ENCODE results near the gene C20orf141. TPM values are rescaled to one million over a fixed set of nuclear protein-coding genes. Genes with fewer than 3 reads are reported as not detected.

The C20orf141 gene
- total RNA-seq, 1 experiment from 2014 or later, result not detected

GRCh38 chr20:2837221-2837960 lies 22.6 kb downstream of the C20orf141 start:
- no peak overlapping the region for H3K27ac ChIP-seq
- H3K27me3 ChIP-seq (replicated peaks), result no peaks in the 10 kb centered on the region
- peaks cover 5% of the 10 kb centered on the region for H3K9me3 ChIP-seq (replicated peaks)
- peak in 1 of 2 experiments; percentile 21 for DNase-seq (ENCODE audit: low read depth in 1 of 2, low spot score in 2 of 2)
- peaks cover 26% of the 10 kb centered on the region for H3K36me3 ChIP-seq
- no peak overlapping the region for H3K4me3 ChIP-seq
- H3K4me1 ChIP-seq (replicated peaks), result peaks cover 21% of the 10 kb centered on the region

GRCh38 chr20:2838170-2838797 lies 23.5 kb downstream of the C20orf141 start:
- H3K4me3 ChIP-seq, result no peak overlapping the region
- peaks cover 18% of the 10 kb centered on the region for H3K4me1 ChIP-seq (replicated peaks)
- DNase-seq (ENCODE audit: low read depth in 1 of 2, low spot score in 2 of 2), result no peak
- H3K9me3 ChIP-seq (replicated peaks), result peaks cover 5% of the 10 kb centered on the region; the same call in 1 of the 2 replicates
- H3K27ac ChIP-seq, result no peak overlapping the region
- H3K27me3 ChIP-seq (replicated peaks), result no peaks in the 10 kb centered on the region
- peaks cover 26% of the 10 kb centered on the region for H3K36me3 ChIP-seq

- Histone ChIP-seq H3K27ac (no peak overlapping the region), H3K36me3 (peaks cover 30% of the 10 kb centered on the region), H3K27me3 (replicated peaks) (no peaks in the 10 kb centered on the region), H3K4me1 (replicated peaks) (peaks cover 18% of the 10 kb centered on the region), H3K4me3 (no peak overlapping the region), H3K9me3 (replicated peaks) (peaks cover 5% of the 10 kb centered on the region; the same call in 1 of the 2 replicates)
- DNase-seq (ENCODE audit: low read depth in 1 of 2, low spot score in 2 of 2), result peak in 1 of 2 experiments; percentile 32
These were observed 24.3 kb downstream of the C20orf141 start for GRCh38 chr20:2838847-2839671.

- Histone ChIP-seq H3K36me3 (peaks cover 30% of the 10 kb centered on the region), H3K27ac (peak overlapping the region; percentile 91), H3K9me3 (replicated peaks) (peaks cover 5% of the 10 kb centered on the region; the same call in 1 of the 2 replicates), H3K4me1 (replicated peaks) (peaks cover 18% of the 10 kb centered on the region), H3K4me3 (peak overlapping the region; percentile 74), H3K27me3 (replicated peaks) (no peaks in the 10 kb centered on the region)
- DNase-seq (ENCODE audit: low read depth in 1 of 2, low spot score in 2 of 2), result no peak
These were observed 24.9 kb downstream of the C20orf141 start for GRCh38 chr20:2839732-2840137.

GRCh38 chr20:2840138-2840966 lies 25.6 kb downstream of the C20orf141 start, which contains the start of the genes PCED1A and VPS16:
PCED1A (minus strand) TSS chr20:2840655; CDS start chr20:2839912, 743 bp downstream.
VPS16 (plus strand) TSS chr20:2840745; CDS start chr20:2840775, 30 bp downstream.
- peaks cover 5% of the 10 kb centered on the region; the same call in 1 of the 2 replicates for H3K9me3 ChIP-seq (replicated peaks)
- peak; percentile 83 to 89 for DNase-seq (ENCODE audit: low read depth in 1 of 2, low spot score in 2 of 2)
- no peaks in the 10 kb centered on the region for H3K27me3 ChIP-seq (replicated peaks)
- H3K27ac ChIP-seq, result peak within 1 kb of the TSS; percentile 91
- H3K4me1 ChIP-seq (replicated peaks), result peaks cover 18% of the 10 kb centered on the region
- H3K4me3 ChIP-seq, result peak within 1 kb of the TSS; percentile 74
- peaks cover 30% of the 10 kb centered on the region for H3K36me3 ChIP-seq

- Histone ChIP-seq H3K4me1 (replicated peaks) (peaks cover 18% of the 10 kb centered on the region), H3K27ac (peak overlapping the region; percentile 55)
- peak; percentile 74 to 83 for DNase-seq (ENCODE audit: low read depth in 1 of 2, low spot score in 2 of 2)
These were observed 26.3 kb downstream of the C20orf141 start for GRCh38 chr20:2840967-2841531.

GRCh38 chr20:2845607-2846006 lies 30.8 kb downstream of the C20orf141 start:
- Histone ChIP-seq H3K4me1 (replicated peaks) (0 out of 2 replicates have a peak, but pooled peaks cover 7% of the 10 kb centered on the region), H3K27ac (no peak overlapping the region), H3K4me3 (no peak overlapping the region), H3K36me3 (peaks cover 3% of the 10 kb centered on the region), H3K27me3 (replicated peaks) (no peaks in the 10 kb centered on the region), H3K9me3 (replicated peaks) (no peaks in the 10 kb centered on the region)
- DNase-seq (ENCODE audit: low read depth in 1 of 2, low spot score in 2 of 2), result peak in 1 of 2 experiments; percentile 1

More at GRCh38 chr20:2840967-2841531, 26.3 kb downstream of the C20orf141 start:
- Histone ChIP-seq H3K9me3 (replicated peaks) (peaks cover 5% of the 10 kb centered on the region; the same call in 1 of the 2 replicates), H3K36me3 (peaks cover 30% of the 10 kb centered on the region), H3K27me3 (replicated peaks) (no peaks in the 10 kb centered on the region), H3K4me3 (peak overlapping the region; percentile 74)

- peaks cover 3% of the 10 kb centered on the region for H3K36me3 ChIP-seq
- no peak overlapping the region for H3K27ac ChIP-seq
- DNase-seq (ENCODE audit: low read depth in 1 of 2, low spot score in 2 of 2), result peak in 1 of 2 experiments; percentile 7
- no peak overlapping the region for H3K4me3 ChIP-seq
- no peaks in the 10 kb centered on the region for H3K9me3 ChIP-seq (replicated peaks)
- no peaks in the 10 kb centered on the region for H3K27me3 ChIP-seq (replicated peaks)
- 0 out of 2 replicates have a peak, but pooled peaks cover 2% of the 10 kb centered on the region for H3K4me1 ChIP-seq (replicated peaks)
These were observed 31.9 kb downstream of the C20orf141 start for GRCh38 chr20:2846698-2847097.

GRCh38 chr20:2847802-2848201 lies 33.0 kb downstream of the C20orf141 start:
- DNase-seq (ENCODE audit: low read depth in 1 of 2, low spot score in 2 of 2), result peak in 1 of 2 experiments; percentile 18
- H3K27me3 ChIP-seq (replicated peaks), result no peaks in the 10 kb centered on the region

GRCh38 chr20:2849529-2849928 lies 34.7 kb downstream of the C20orf141 start:
- Histone ChIP-seq H3K9me3 (replicated peaks) (no peaks in the 10 kb centered on the region), H3K36me3 (no peaks in the 10 kb centered on the region), H3K4me3 (no peak overlapping the region), H3K27ac (no peak overlapping the region), H3K4me1 (replicated peaks) (no peaks in the 10 kb centered on the region), H3K27me3 (replicated peaks) (no peaks in the 10 kb centered on the region)
- DNase-seq (ENCODE audit: low read depth in 1 of 2, low spot score in 2 of 2), result peak in 1 of 2 experiments; percentile 6

More at GRCh38 chr20:2847802-2848201, 33.0 kb downstream of the C20orf141 start:
- Histone ChIP-seq H3K27ac (no peak overlapping the region), H3K4me1 (replicated peaks) (no peaks in the 10 kb centered on the region), H3K4me3 (no peak overlapping the region), H3K9me3 (replicated peaks) (no peaks in the 10 kb centered on the region), H3K36me3 (peaks cover 3% of the 10 kb centered on the region)

- Histone ChIP-seq H3K4me1 (replicated peaks) (no peaks in the 10 kb centered on the region), H3K27me3 (replicated peaks) (no peaks in the 10 kb centered on the region), H3K27ac (no peak overlapping the region), H3K36me3 (no peaks in the 10 kb centered on the region), H3K9me3 (replicated peaks) (no peaks in the 10 kb centered on the region), H3K4me3 (no peak overlapping the region)
- no peak for DNase-seq (ENCODE audit: low read depth in 1 of 2, low spot score in 2 of 2)
These were observed 36.3 kb downstream of the C20orf141 start for GRCh38 chr20:2851086-2851485.

- Histone ChIP-seq H3K27ac (no peak overlapping the region), H3K4me3 (no peak overlapping the region)
- no peak for DNase-seq (ENCODE audit: low read depth in 1 of 2, low spot score in 2 of 2)
These were observed 43.8 kb downstream of the C20orf141 start for GRCh38 chr20:2858591-2858990.

More at GRCh38 chr20:2858591-2858990, 43.8 kb downstream of the C20orf141 start:
- no peaks in the 10 kb centered on the region for H3K4me1 ChIP-seq (replicated peaks)
- H3K27me3 ChIP-seq (replicated peaks), result no peaks in the 10 kb centered on the region
- H3K9me3 ChIP-seq (replicated peaks), result no peaks in the 10 kb centered on the region
- H3K36me3 ChIP-seq, result peaks cover 18% of the 10 kb centered on the region

All from SJSA1 (cell line).